Astrocyte (in vitro differentiated cells and primary cell): Measurements from ENCODE around the gene C1orf226. TPM values are rescaled to one million over a fixed set of nuclear protein-coding genes. Genes with fewer than 3 reads are reported as not detected.

ENCODE experiments used
- DNase-seq: peaks from one replicate; pipeline ENCODE4 v3.0.0-alpha.2; 2010; ENCODE audit warnings: low read depth
- FAIRE-seq: peaks from 2 replicates; lab custom pipeline; 2011; peaks lifted over from hg19 to GRCh38; lab: Jason Lieb, UNC
- H2AFZ ChIP-seq: 2 replicates; pipeline ENCODE4 v1.6.0; 2012; ENCODE audit warnings: low read depth, low read length, inconsistent platforms
- H3K27ac ChIP-seq: 2 replicates; pipeline ENCODE4 v1.5.1; 2011; ENCODE audit warnings: low read depth, low read length, inconsistent platforms
- H3K27me3 ChIP-seq: 2 replicates; pipeline ENCODE4 v1.6.0; 2011; ENCODE audit warnings: low read length, inconsistent platforms; ENCODE audit not compliant: insufficient read depth
- H3K36me3 ChIP-seq: 2 replicates; pipeline ENCODE4 v1.5.1; 2011; ENCODE audit warnings: low read length, inconsistent platforms; ENCODE audit not compliant: insufficient read depth
- H3K4me1 ChIP-seq: 2 replicates; pipeline ENCODE4 v1.5.1; 2011; ENCODE audit warnings: low read length, inconsistent platforms; ENCODE audit not compliant: insufficient read depth
- H3K4me2 ChIP-seq: 2 replicates; pipeline ENCODE4 v1.6.0; 2012; ENCODE audit warnings: low read length, inconsistent platforms
- H3K4me3 ChIP-seq: 2 replicates; pipeline ENCODE4 v1.5.1; 2011; ENCODE audit warnings: low read depth, mild to moderate bottlenecking, low read length, inconsistent platforms; ENCODE audit not compliant: insufficient read depth
- H3K79me2 ChIP-seq: 2 replicates; pipeline ENCODE4 v1.6.0; 2012; ENCODE audit warnings: mild to moderate bottlenecking, low read length, inconsistent platforms; ENCODE audit not compliant: insufficient read depth
- H3K9ac ChIP-seq: 2 replicates; pipeline ENCODE4 v1.6.0; 2012; ENCODE audit warnings: mild to moderate bottlenecking, low read length, inconsistent platforms
- H3K9me3 ChIP-seq: 2 replicates; pipeline ENCODE4 v1.5.1; 2012; ENCODE audit warnings: low read depth, mild to moderate bottlenecking, low read length, inconsistent platforms; ENCODE audit not compliant: insufficient read depth
- H4K20me1 ChIP-seq: 2 replicates; pipeline ENCODE4 v1.6.0; 2012; ENCODE audit warnings: low read length, inconsistent platforms; ENCODE audit not compliant: insufficient read depth
- H3K27ac Mint-ChIP-seq: one replicate; pipeline ENCODE4 v1.8.0; 2021; ENCODE audit warnings: mild to moderate bottlenecking, mixed read lengths; ENCODE audit not compliant: unreplicated experiment
- H3K27me3 Mint-ChIP-seq: one replicate; pipeline ENCODE4 v1.8.0; 2021; ENCODE audit warnings: low read depth, mixed read lengths; ENCODE audit not compliant: unreplicated experiment
- H3K36me3 Mint-ChIP-seq: one replicate; pipeline ENCODE4 v1.8.0; 2021; ENCODE audit warnings: low read depth, mixed read lengths; ENCODE audit not compliant: unreplicated experiment
- H3K4me1 Mint-ChIP-seq: one replicate; pipeline ENCODE4 v1.8.0; 2021; ENCODE audit warnings: low read depth, mixed read lengths; ENCODE audit not compliant: unreplicated experiment
- H3K4me3 Mint-ChIP-seq: one replicate; pipeline ENCODE4 v1.8.0; 2021; ENCODE audit warnings: mild to moderate bottlenecking, moderate library complexity, mixed read lengths; ENCODE audit not compliant: unreplicated experiment
- H3K9me3 Mint-ChIP-seq: one replicate; pipeline ENCODE4 v1.8.0; 2021; ENCODE audit warnings: mild to moderate bottlenecking, mixed read lengths; ENCODE audit not compliant: unreplicated experiment
- EZH2 ChIP-seq: IDR thresholded peaks from 2 replicates; pipeline ENCODE4 v1.6.1; 2012; ENCODE audit warnings: mild to moderate bottlenecking, low read length, inconsistent platforms; ENCODE audit not compliant: insufficient read depth
- total RNA-seq: library from RNA; stranded (reverse); gene quantifications from 2 replicates; pipeline ENCODE4 v1.2.1, GENCODE V29; 2021
- TF ChIP-seq, protein P1 (sequence below): IDR thresholded peaks from 2 replicates; pipeline ENCODE4 v1.5.1; 2011; ENCODE audit warnings: low read depth, mild to moderate bottlenecking, inconsistent platforms, low read length, moderate library complexity; ENCODE audit not compliant: insufficient read depth

Gene C1orf226
- total RNA-seq, 1 donor from 2014 or later = 0.73 TPM

- Mint-ChIP-seq H3K27ac (no peak overlapping the region), H3K9me3 (no peaks in the 10 kb centered on the region), H3K4me1 (peaks cover 2% of the 10 kb centered on the region), H3K36me3 (peaks cover 2% of the 10 kb centered on the region), H3K27me3 (peaks cover 10% of the 10 kb centered on the region), H3K4me3 (no peak overlapping the region)
- H3K79me2 ChIP-seq = no peaks in the 10 kb centered on the region
- H3K36me3 ChIP-seq = no peaks in the 10 kb centered on the region
- TF ChIP-seq, protein P1, sequence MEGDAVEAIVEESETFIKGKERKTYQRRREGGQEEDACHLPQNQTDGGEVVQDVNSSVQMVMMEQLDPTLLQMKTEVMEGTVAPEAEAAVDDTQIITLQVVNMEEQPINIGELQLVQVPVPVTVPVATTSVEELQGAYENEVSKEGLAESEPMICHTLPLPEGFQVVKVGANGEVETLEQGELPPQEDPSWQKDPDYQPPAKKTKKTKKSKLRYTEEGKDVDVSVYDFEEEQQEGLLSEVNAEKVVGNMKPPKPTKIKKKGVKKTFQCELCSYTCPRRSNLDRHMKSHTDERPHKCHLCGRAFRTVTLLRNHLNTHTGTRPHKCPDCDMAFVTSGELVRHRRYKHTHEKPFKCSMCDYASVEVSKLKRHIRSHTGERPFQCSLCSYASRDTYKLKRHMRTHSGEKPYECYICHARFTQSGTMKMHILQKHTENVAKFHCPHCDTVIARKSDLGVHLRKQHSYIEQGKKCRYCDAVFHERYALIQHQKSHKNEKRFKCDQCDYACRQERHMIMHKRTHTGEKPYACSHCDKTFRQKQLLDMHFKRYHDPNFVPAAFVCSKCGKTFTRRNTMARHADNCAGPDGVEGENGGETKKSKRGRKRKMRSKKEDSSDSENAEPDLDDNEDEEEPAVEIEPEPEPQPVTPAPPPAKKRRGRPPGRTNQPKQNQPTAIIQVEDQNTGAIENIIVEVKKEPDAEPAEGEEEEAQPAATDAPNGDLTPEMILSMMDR = no peak
- no peak for TF ChIP-seq EZH2
- no peak overlapping the region for H3K27ac ChIP-seq
- H3K4me2 ChIP-seq = no peak overlapping the region
- H4K20me1 ChIP-seq = no peaks in the 10 kb centered on the region
- H3K9me3 ChIP-seq = no peaks in the 10 kb centered on the region
- no peak overlapping the region for H3K4me3 ChIP-seq
- H3K4me1 ChIP-seq = peaks cover 8% of the 10 kb centered on the region
- H3K9ac ChIP-seq = no peak overlapping the region
- no peak for FAIRE-seq
- H2AFZ ChIP-seq = peak overlapping the region; percentile 5
- no peaks in the 10 kb centered on the region for H3K27me3 ChIP-seq
- DNase-seq = no peak
Observed at GRCh38 chr1:162361349-162361748, 20.2 kb upstream of the C1orf226 start.

GRCh38 chr1:162363823-162364222 lies 17.7 kb upstream of the C1orf226 start:
- H3K4me1 ChIP-seq = peaks cover 8% of the 10 kb centered on the region
- no peak overlapping the region for H3K27ac ChIP-seq
- Mint-ChIP-seq H3K36me3 (peaks cover 2% of the 10 kb centered on the region), H3K4me3 (no peak overlapping the region), H3K27me3 (peaks cover 9% of the 10 kb centered on the region), H3K9me3 (no peaks in the 10 kb centered on the region), H3K27ac (no peak overlapping the region), H3K4me1 (peaks cover 2% of the 10 kb centered on the region)
- H4K20me1 ChIP-seq = no peaks in the 10 kb centered on the region
- DNase-seq (no peak), FAIRE-seq (no peak)
- H3K9ac ChIP-seq = no peak overlapping the region
- H3K4me2 ChIP-seq = no peak overlapping the region
- H2AFZ ChIP-seq = no peak overlapping the region
- H3K4me3 ChIP-seq = no peak overlapping the region
- H3K36me3 ChIP-seq = no peaks in the 10 kb centered on the region
- TF ChIP-seq, protein P1 = no peak
- TF ChIP-seq EZH2 = no peak
- H3K9me3 ChIP-seq = no peaks in the 10 kb centered on the region
- no peaks in the 10 kb centered on the region for H3K27me3 ChIP-seq
- no peaks in the 10 kb centered on the region for H3K79me2 ChIP-seq

GRCh38 chr1:162364498-162364897 lies 17.0 kb upstream of the C1orf226 start:
- H4K20me1 ChIP-seq = no peaks in the 10 kb centered on the region
- no peak overlapping the region for H3K9ac ChIP-seq
- H3K4me1 ChIP-seq = peaks cover 8% of the 10 kb centered on the region
- H3K27ac ChIP-seq = no peak overlapping the region
- H3K27me3 ChIP-seq = no peaks in the 10 kb centered on the region
- Mint-ChIP-seq H3K27ac (no peak overlapping the region), H3K4me3 (no peak overlapping the region), H3K27me3 (peaks cover 9% of the 10 kb centered on the region), H3K4me1 (peaks cover 2% of the 10 kb centered on the region), H3K36me3 (peaks cover 2% of the 10 kb centered on the region), H3K9me3 (no peaks in the 10 kb centered on the region)
- H3K9me3 ChIP-seq = no peaks in the 10 kb centered on the region
- H2AFZ ChIP-seq = no peak overlapping the region
- FAIRE-seq = no peak
- peak overlapping the region; percentile 8 for H3K4me2 ChIP-seq
- H3K4me3 ChIP-seq = no peak overlapping the region
- DNase-seq = no peak
- H3K36me3 ChIP-seq = no peaks in the 10 kb centered on the region
- no peaks in the 10 kb centered on the region for H3K79me2 ChIP-seq
- TF ChIP-seq, protein P1 = no peak
- no peak for TF ChIP-seq EZH2
